Uterus (tissue), 4 donors: ENCODE results near the gene AAR2. TPM values are rescaled to one million over a fixed set of nuclear protein-coding genes. Genes with fewer than 3 reads are reported as not detected.

Experiments used
- DNase-seq, 2 donors: peaks; one replicate each; pipeline ENCODE4 v3.0.0-alpha.2; 2019 to 2020
- H3K27ac ChIP-seq, 2 donors: fragments of 200-600 bp; sonication (generic); 1 replicate in 1 of 2; 2 replicates in 1 of 2; pipeline ENCODE4 v1.5.1; 2016 to 2018
- H3K27me3 ChIP-seq, 2 donors: fragments of 200-600 bp; sonication (generic); one replicate each; pipeline ENCODE4 v1.5.1; 2018 to 2019; ENCODE audit warnings: control low read depth in 1 of 2
- H3K36me3 ChIP-seq, 2 donors: fragments of 200-600 bp; sonication (generic); one replicate each; pipeline ENCODE4 v1.5.1; 2019; ENCODE audit warnings: control low read depth in 1 of 2
- H3K4me1 ChIP-seq, 2 donors: fragments of 200-600 bp; sonication (generic); one replicate each; pipeline ENCODE4 v1.5.1; 2018 to 2019; ENCODE audit warnings: control low read depth in 1 of 2
- H3K4me3 ChIP-seq, 2 donors: fragments of 200-600 bp; sonication (generic); 1 replicate in 1 of 2; 2 replicates in 1 of 2; pipeline ENCODE4 v1.5.1; 2018 to 2019; ENCODE audit warnings: mild to moderate bottlenecking in 1 of 2
- H3K9me3 ChIP-seq, 2 donors: fragments of 200-600 bp; sonication (generic); one replicate each; pipeline ENCODE4 v1.5.1; 2019; ENCODE audit warnings: control low read depth in 1 of 2
- POLR2A ChIP-seq, 2 donors: fragments of 450-650 bp; IDR thresholded peaks; one replicate each; pipeline ENCODE4 v1.6.1; 2016; ENCODE audit warnings: antibody characterized with exemption in 2 of 2, mild to moderate bottlenecking in 1 of 2, moderate library complexity in 1 of 2
- intact Hi-C: fragments of 100-400 bp; cut with DNase I; formaldehyde crosslinking; loops from one replicate; pipeline ENCODE4 v1.15.1; 2023; ENCODE audit warnings: low total_unique reads
- total RNA-seq, 4 donors: library from RNA; depleted of rRNA in 3 of 4; stranded (reverse); fragments of >200 nt in 3 of 4; gene quantifications; one replicate each; pipeline versions ENCODE4 v1.1.0 to v1.2.4, GENCODE V29; 2014 to 2023
- TF ChIP-seq, protein P1 (sequence below), 4 experiments: fragments of 200-600 bp in 2 of 4; fragments of 450-650 bp in 2 of 4; sonication (generic) in 2 of 4; IDR thresholded peaks; one replicate each; pipeline ENCODE4 v1.5.1; 2016 to 2019; ENCODE audit warnings: antibody characterized with exemption in 4 of 4, mild to moderate bottlenecking in 2 of 4, moderate library complexity in 1 of 4
- donor health status: DM: yes; HTN: yes; CAD: no.

AAR2 gene
- total RNA-seq, 4 donors from 2014 or later = 20.9 to 33.3 (median 25.2) TPM

DNA sequence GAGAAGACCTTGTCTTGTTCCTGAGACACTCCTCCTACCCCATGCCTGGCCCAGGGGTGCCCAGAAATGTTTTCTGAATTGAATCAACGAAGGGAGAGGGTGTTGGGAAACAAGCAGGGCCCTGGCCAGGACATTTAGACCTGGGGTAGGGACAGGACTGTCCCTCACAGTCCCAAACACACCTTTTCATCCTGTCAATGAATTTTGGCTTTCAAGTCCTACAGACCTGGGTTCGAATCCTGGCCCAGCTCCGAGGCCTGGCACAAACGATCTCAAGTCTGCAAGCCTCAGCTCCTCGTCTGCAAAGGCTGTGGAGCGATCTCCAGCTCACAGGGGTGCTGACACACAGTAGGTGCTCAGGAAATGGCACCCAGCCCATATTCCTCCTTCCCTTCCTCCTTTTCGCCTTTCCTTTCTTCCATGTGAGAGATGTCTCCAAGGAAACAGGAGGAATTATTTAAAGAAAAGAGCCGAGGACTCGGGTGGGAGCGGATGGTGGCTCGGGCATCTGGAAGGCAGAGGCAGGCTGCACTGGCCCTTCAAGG, 62.6 kb downstream of the AAR2 start:
- Histone ChIP-seq H3K4me3 (no peak overlapping the region), H3K27ac (no peak overlapping the region), H3K9me3 (no peaks in the 10 kb centered on the region), H3K36me3 (no peaks in the 10 kb centered on the region), H3K4me1 (no peaks in the 10 kb centered on the region), H3K27me3 (no peaks in the 10 kb centered on the region)
- no peak for DNase-seq
- TF ChIP-seq, protein P1, sequence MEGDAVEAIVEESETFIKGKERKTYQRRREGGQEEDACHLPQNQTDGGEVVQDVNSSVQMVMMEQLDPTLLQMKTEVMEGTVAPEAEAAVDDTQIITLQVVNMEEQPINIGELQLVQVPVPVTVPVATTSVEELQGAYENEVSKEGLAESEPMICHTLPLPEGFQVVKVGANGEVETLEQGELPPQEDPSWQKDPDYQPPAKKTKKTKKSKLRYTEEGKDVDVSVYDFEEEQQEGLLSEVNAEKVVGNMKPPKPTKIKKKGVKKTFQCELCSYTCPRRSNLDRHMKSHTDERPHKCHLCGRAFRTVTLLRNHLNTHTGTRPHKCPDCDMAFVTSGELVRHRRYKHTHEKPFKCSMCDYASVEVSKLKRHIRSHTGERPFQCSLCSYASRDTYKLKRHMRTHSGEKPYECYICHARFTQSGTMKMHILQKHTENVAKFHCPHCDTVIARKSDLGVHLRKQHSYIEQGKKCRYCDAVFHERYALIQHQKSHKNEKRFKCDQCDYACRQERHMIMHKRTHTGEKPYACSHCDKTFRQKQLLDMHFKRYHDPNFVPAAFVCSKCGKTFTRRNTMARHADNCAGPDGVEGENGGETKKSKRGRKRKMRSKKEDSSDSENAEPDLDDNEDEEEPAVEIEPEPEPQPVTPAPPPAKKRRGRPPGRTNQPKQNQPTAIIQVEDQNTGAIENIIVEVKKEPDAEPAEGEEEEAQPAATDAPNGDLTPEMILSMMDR (IDR thresholded peaks at IDR 0.05) = no peak
- TF ChIP-seq POLR2A (IDR thresholded peaks at IDR 0.05) = no peak
- intact Hi-C loops = no loop called here

DNA sequence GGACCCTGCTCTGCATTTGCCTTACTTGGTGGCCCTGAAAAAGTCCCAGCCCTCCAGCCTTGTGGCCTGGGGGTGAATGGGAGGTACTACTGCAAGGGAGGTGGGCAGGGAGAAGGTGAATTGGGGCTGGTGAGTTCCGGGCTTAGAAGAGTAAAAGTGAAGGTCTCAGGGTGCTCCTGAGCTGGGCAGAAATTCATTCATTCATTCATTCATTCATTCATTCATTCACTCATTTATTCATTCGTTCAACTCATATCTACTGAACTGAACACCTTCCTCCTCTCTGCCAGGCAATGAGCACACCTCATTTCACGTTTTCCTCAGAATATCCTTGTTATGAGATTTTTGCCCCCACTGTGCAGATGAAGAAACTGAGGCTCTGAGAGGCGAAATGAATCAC, 63.2 kb downstream of the AAR2 start:
- Histone ChIP-seq H3K9me3 (no peaks in the 10 kb centered on the region), H3K4me3 (no peak overlapping the region), H3K27me3 (no peaks in the 10 kb centered on the region), H3K27ac (no peak overlapping the region), H3K4me1 (no peaks in the 10 kb centered on the region), H3K36me3 (no peaks in the 10 kb centered on the region)
- no peak for DNase-seq
- TF ChIP-seq, protein P1 (IDR thresholded peaks at IDR 0.05) = no peak
- TF ChIP-seq POLR2A (IDR thresholded peaks at IDR 0.05) = no peak
- intact Hi-C loops = no loop called here

DNA sequence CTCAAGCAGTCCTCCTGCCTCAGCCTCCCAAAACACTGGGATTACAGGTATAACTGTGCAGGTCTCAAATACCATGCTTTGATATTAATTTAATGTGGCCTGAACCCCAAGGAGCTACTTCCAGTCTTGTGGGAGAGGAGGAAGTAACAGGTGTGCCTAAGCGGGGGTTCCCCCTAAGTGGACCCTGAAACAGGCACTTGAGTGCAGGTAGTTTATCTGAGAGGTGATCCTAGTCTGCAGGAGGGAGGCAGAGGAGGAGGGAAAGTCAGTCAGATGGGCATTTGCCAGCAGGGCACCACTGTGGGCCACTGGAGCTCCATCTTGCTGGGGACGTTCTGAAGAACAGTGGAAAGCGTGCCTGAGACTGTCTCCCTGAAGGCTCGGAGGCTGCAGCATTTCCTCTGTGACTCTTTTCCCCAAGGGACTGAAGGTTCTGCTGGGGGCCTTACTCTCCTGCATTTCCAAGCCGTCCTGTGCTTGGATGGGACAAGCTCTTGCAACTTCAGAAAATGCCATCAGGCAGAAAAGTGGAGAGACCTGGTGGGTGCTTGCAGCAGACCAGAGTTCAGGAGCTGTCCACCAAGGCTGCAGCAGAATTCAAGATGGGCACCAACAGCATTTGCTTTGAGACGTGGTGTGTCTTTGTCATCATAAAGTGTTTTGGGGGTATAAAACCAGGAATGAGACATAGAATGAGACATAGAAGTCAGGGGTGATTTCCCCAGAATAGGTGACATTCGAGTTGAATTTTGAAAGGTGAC, 65.3 kb downstream of the AAR2 start:
- H3K27me3 ChIP-seq = peaks cover 2 to 5% of the 10 kb centered on the region in 2 donors
- DNase-seq = no peak
- H3K4me3 ChIP-seq = no peak overlapping the region

DNA sequence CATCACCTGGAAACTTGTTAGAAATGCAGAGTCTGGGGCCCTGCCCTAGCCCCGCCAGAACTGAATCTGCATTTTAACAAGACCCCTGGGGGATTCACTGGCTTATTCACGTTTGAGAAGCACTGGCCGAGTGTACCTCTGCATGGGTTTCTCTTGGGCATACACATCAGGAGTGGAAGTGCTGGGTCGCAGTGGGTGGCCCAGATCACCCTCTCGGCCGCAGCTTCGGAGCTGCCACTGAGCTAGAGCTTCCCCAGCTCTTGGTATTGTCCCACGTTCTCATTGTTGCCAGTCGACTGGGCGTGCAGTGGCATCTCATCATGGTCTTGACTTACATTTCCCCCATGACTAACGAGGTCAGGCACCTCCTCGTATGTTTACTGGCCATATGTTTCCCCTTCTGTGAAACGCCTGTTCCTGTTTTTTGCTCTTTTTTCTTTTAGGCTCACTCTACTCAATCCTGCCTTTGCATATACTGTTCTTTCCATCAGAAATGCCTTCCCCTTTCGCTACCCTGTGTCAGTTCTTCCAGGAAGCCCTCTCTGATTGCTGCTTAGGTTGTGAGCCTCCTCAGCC, 66.8 kb downstream of the AAR2 start:
- intact Hi-C loops = no loop called here
- no peaks in the 10 kb centered on the region for H3K36me3 ChIP-seq
- no peaks in the 10 kb centered on the region for H3K9me3 ChIP-seq
- no peak overlapping the region for H3K27ac ChIP-seq
- peaks cover 0 to 12% of the 10 kb centered on the region in 2 donors for H3K4me1 ChIP-seq
- peaks cover 8 to 12% of the 10 kb centered on the region in 2 donors for H3K27me3 ChIP-seq
- no peak for TF ChIP-seq POLR2A (IDR thresholded peaks at IDR 0.05)
- TF ChIP-seq, protein P1 (IDR thresholded peaks at IDR 0.05) = no peak
- no peak for DNase-seq
- H3K4me3 ChIP-seq = no peak overlapping the region

More for the DNA sequence above, 65.3 kb downstream of the AAR2 start:
- TF ChIP-seq, protein P1 (IDR thresholded peaks at IDR 0.05) = no peak
- no peak for TF ChIP-seq POLR2A (IDR thresholded peaks at IDR 0.05)
- intact Hi-C loops = no loop called here
- Histone ChIP-seq H3K4me1 (peaks cover 0 to 7% of the 10 kb centered on the region in 2 donors), H3K36me3 (no peaks in the 10 kb centered on the region), H3K27ac (no peak overlapping the region), H3K9me3 (no peaks in the 10 kb centered on the region)

DNA sequence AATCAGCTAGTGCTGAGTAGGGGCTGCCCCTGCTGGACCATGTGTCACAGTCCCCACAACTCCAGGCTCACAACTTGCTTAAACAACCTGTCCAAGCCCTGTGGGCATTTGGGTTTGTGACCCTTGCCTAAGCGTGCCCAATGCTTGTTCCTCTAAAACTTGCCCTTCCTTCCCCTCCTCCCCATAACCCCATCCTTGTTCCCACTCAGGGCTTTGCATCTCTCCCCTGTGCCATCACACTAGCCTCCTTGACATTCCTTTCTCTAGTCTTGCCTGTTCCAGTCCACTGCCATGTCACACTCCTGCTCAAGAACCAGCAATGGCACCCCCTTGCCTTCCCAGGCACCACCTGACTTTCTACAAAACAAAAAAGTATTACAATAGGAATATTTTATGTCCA, 67.6 kb downstream of the AAR2 start:
- TF ChIP-seq, protein P1 (IDR thresholded peaks at IDR 0.05) = no peak
- TF ChIP-seq POLR2A (IDR thresholded peaks at IDR 0.05) = no peak
- peaks cover 8 to 12% of the 10 kb centered on the region in 2 donors for H3K27me3 ChIP-seq
- intact Hi-C loops = no loop called here
- H3K27ac ChIP-seq = no peak overlapping the region
- DNase-seq = no peak
- peaks cover 0 to 12% of the 10 kb centered on the region in 2 donors for H3K4me1 ChIP-seq
- H3K4me3 ChIP-seq = no peak overlapping the region
- no peaks in the 10 kb centered on the region for H3K36me3 ChIP-seq
- H3K9me3 ChIP-seq = no peaks in the 10 kb centered on the region
